HG03565 (cell line): ENCODE results near the gene TBC1D25.
A peak's percentile ranks its signal among the peaks of the same experiment; 100 is the strongest.
"Not testable (repeated sequence)": the region's sequence is repeated elsewhere in the genome, so short reads cannot be mapped to it uniquely, and the experiment has no call there.

Source experiments
- ATAC-seq: cut with Tn5 transposase; IDR thresholded peaks from one replicate; pipeline ENCODE4 v1.9.1; 2021; ENCODE audit warnings: mild to moderate bottlenecking, moderate library complexity; ENCODE audit not compliant: unreplicated experiment

The TBC1D25 gene

GRCh38 chrX:48514868-48515460, 24.6 kb upstream of the TBC1D25 start:
- ATAC-seq = no peak

- no peak for ATAC-seq
Measured at GRCh38 chrX:48515842-48516241, 23.7 kb upstream of the TBC1D25 start.

GRCh38 chrX:48516285-48516684, 23.2 kb upstream of the TBC1D25 start:
- ATAC-seq = no peak

- ATAC-seq = no peak
Measured at GRCh38 chrX:48516987-48517386, 22.5 kb upstream of the TBC1D25 start.

GRCh38 chrX:48519481-48519880, 20.0 kb upstream of the TBC1D25 start:
- not testable (repeated sequence) for ATAC-seq

- ATAC-seq = no peak
Measured at GRCh38 chrX:48520455-48520854, 19.1 kb upstream of the TBC1D25 start.

- ATAC-seq = no peak
Measured at GRCh38 chrX:48520976-48521352, 18.6 kb upstream of the TBC1D25 start.

GRCh38 chrX:48521353-48522243, 17.9 kb upstream of the TBC1D25 start, which contains the start of gene EBP:
EBP (plus strand) TSS chrX:48521808; CDS start chrX:48523772, 1,964 bp downstream.
- peak; percentile 97 for ATAC-seq

- no peak for ATAC-seq
Measured at GRCh38 chrX:48522291-48522690, 17.2 kb upstream of the TBC1D25 start.

GRCh38 chrX:48523682-48524081, 15.8 kb upstream of the TBC1D25 start:
- ATAC-seq = no peak

GRCh38 chrX:48525853-48526252, 13.7 kb upstream of the TBC1D25 start:
- not testable (repeated sequence) for ATAC-seq

- ATAC-seq = no peak
Measured at GRCh38 chrX:48530736-48531135, 8.8 kb upstream of the TBC1D25 start.

- no peak for ATAC-seq
Measured at GRCh38 chrX:48531358-48531959, 8.1 kb upstream of the TBC1D25 start.

- ATAC-seq = no peak
Measured at GRCh38 chrX:48532161-48532560, 7.4 kb upstream of the TBC1D25 start.

GRCh38 chrX:48533165-48533564, 6.3 kb upstream of the TBC1D25 start:
- ATAC-seq = no peak

GRCh38 chrX:48538641-48539344, 721 bp upstream of the TBC1D25 start:
- no peak for ATAC-seq

- ATAC-seq = peak; percentile 4
Measured at GRCh38 chrX:48540028-48540375, 488 bp downstream of the TBC1D25 start.

- no peak for ATAC-seq
Measured at GRCh38 chrX:48540480-48540879, 966 bp downstream of the TBC1D25 start.

- no peak for ATAC-seq
Measured at GRCh38 chrX:48541140-48541814, 1.8 kb downstream of the TBC1D25 start.

- ATAC-seq = no peak
Measured at GRCh38 chrX:48548871-48549270, 9.4 kb downstream of the TBC1D25 start.
